HG02623 (cell line): ENCODE results near the gene DEDD2.

Experiments used
- ATAC-seq: cut with Tn5 transposase; IDR thresholded peaks from one replicate; pipeline ENCODE4 v1.9.1; 2021; ENCODE audit warnings: moderate library complexity; ENCODE audit not compliant: unreplicated experiment

DEDD2 gene

DNA sequence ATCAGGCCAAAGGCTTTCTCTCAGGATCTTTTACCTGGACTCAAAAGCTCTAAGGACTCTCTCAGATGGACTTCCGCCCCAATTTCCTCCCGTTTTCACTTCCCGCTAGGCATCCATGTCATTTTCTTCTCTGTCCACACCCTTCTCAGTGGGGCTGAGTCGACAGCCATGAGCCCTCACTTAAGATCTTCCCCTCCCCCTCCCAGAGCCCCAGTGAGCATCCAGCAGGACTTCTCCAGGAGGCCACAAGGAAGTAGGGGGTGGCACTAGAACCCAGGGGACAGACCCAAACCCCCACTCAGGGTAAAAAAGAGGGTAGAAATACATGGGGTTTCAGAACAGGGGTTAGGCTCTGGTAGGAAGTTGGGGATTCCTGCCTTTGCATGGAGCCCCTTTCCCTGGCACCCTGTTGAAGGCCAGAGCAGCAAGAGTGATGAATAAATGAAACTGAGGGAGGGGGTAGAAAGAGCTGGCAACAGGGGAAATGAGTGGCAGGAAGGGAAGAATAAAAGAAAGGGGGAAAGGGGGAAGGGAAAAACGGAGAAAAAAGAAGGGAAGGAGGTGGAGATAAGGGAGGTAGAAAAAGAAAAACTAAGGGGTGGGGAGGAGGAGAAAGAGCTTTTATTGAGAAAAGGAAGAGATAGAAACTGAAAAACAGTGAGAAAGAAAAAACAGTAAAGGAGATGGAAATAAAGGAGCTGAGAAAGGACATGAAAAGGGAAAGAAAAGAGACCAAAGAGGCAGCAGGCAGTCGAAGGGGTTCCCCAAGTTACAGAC, 42.3 kb downstream of the DEDD2 start:
- no peak for ATAC-seq

DNA sequence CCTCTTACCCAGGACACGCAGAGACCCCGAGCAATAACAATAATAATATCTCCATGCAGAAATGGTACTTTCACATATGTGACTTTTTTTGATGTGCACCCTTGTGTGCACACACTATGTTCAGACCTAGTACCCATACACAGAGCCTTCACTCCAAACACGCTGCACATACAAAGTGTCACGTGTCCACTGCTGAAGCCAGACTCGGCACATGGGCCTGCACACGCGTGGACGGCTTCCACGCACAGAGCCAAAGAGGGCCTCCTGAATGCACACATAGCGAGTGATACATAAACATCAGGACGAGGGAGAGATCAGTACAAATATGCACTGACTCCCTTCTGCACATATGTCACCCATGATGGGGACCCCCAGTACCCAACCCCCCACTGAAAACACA, 43.3 kb downstream of the DEDD2 start:
- no peak for ATAC-seq

DNA sequence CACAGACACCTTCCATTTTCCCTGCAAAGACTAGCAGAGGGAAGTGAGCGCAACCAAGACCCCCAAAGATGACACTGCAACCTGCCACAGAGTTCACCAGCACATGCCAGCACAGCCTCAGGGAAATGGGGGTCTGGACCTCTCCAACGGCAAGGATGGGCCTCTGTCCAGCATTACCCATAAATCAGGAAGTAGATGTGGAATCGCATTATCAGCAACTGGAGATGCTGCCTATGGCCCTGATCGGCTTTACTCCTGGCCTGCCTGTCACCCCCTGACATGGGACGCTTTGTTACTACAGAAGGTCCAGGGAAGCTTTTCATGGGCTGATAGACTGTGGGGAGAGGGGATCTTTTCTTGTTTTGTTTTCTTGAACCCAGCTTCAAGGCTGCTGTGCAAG, 43.8 kb downstream of the DEDD2 start:
- ATAC-seq, result no peak

GRCh38 chr19:42172261-42172660, 45.2 kb downstream of the DEDD2 start:
- no peak for ATAC-seq

- ATAC-seq, result no peak
Measured at GRCh38 chr19:42170715-42171114, 46.8 kb downstream of the DEDD2 start.

DNA sequence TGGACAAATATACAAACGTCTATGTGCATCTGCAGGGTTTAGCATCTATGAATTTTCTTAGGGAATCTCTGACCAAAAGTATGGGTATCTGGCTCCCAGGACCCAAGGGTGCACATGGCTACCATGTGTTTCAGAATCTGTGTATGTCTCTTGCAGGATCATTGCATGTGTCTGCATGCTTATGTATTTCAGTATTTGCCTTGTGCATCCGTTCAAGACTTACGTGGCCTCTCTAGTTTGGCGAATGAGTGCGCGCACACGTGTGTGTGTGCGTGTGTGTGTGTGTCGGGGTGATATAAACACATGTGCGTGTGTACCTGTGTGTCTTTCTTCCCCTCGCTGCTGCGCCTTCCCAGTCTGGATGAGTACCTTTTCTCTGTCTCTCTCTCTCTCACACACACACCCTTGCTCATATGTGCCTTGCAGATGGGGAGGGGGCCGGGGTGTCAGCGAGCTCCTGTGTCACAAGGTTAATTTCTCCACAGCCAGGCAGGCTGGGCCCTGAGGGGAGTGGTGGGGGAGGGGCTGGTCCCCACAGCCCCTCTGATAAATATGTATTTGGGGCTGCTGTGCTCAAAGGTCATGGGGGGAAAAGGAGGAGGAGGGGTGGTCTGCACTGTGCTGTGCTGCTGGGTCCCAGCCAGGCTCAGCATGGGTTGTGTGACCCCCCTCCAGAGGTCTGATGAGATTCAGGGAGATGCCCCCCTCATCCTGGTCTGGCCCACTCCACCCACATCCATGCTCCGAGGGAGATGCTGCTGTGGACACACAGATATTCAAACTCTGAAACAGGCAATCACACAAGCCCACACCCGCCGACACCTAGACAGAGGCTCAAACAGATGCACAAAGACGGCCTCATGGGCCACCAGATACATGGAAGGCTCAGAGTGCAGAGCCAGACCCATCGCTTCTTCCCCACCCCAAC, 47.7 kb downstream of the DEDD2 start:
- ATAC-seq, result no peak

- ATAC-seq, result no peak
Measured at GRCh38 chr19:42168206-42168605, 49.3 kb downstream of the DEDD2 start.

DNA sequence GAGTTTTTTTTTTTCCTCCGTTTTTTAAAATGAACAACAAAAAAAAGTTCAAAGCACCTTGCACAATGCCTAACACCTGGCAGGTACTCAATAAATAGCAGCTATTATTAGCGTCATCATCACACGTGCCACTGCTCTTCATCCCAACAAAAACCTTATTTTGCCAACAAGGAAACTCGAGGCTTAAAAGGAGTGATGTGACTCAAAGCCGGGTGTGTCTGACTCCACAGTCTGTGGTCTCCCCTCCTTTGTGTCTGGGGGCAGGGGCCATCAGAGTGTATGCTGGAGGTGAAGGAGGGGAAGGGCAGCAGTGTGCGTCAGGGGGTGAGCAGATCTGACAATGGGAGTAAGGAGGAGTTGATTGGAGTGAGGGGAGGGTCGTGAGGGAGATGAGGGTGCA, 51.2 kb downstream of the DEDD2 start:
- ATAC-seq, result no peak

DNA sequence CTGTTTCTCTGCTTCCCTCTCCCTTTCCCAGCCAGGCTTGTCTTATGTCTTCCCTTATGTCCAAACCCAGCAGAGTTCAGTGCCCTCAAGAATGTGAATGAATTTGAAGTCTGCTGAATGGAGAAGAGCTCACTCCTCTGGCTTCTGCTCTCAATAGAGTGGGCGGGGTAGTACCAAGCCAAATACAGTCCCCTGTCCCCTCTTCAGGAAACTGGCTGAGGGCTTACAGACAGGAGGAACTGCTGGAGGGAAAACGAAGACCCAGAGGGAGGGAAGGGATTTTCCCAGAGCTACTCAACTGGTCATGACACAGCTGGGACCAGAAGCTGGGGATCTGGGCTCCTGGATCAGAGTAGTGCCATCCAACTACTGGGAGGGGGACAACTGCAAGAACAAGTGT, 52.3 kb downstream of the DEDD2 start:
- no peak for ATAC-seq

DNA sequence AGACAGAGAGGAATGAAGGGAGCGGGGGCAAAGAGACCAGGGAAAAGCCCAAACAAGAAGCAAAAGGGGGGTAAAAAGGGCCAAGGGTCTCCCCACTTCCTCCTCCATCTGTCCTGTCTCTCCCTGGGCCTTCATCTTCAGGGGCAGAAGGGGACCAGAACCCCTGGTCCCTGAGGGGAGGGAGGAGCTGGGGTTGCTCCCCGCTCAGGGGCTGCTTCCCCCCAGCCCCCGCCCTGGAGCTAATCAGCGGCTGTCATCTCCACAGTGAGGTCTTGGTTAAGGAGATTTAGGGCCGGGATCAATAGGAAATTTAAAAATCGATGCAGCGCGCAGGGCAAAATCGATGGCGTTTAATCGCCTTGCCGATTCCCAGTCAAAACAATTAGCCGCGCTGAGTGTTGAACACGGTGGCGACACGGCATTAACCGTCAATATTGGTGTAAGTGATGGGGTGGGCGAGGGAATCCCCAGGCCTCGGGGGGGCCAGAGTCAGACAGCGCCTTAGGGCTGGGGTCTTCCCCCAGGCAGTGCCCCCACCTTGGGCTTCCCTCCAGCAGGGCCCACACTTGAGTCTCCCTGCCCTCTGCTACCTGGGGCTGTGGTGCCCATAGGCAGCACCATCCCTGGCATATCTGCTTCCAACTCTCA, 55.7 kb downstream of the DEDD2 start:
- no peak for ATAC-seq

GRCh38 chr19:42159942-42160341, 57.5 kb downstream of the DEDD2 start:
- no peak for ATAC-seq

- ATAC-seq, result no peak
Measured at GRCh38 chr19:42158926-42159325, 58.6 kb downstream of the DEDD2 start.

- no peak for ATAC-seq
Measured at GRCh38 chr19:42156571-42156970, 60.9 kb downstream of the DEDD2 start.

GRCh38 chr19:42155796-42156195, 61.7 kb downstream of the DEDD2 start:
- ATAC-seq, result no peak

DNA sequence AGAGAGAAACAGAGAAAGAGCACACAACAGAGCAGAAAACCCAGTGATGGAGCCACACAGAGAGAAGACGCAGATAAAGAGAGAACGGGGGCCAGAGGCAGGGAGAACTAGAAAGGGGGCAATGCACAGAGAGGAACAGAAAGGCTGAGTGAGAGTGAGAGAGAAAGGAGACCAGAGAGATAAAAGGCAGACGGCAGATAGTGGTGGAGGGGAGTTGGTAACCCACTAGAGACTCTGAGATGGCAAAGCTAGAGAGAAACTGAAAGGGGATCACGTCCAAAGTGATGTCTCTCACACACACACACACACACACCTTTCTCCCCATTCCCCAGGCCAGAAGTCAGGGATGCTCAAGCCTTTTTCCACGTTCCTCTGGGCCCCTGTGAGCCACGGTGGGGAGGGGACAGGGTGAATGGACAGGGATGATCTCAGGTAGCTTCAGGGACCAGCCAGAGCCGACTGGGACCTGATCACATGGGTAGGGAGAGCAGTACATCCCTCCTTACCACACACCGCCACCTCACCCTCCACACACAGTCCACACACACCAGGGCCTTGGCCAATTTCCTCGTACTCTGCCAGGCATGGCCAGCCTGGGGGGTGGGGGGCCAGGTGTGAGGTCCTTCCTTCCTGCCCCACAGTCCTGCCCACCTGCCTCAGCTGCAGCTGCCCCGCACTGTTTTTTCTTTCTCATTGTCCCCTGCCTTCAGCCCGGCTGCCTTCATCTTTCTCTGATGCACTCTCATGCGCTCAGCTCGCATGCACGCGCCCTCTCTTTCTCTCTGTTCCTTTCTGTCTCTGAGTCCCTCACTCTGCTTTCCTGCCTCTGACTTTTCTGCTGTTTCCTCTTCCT, 62.8 kb downstream of the DEDD2 start:
- ATAC-seq, result no peak

DNA sequence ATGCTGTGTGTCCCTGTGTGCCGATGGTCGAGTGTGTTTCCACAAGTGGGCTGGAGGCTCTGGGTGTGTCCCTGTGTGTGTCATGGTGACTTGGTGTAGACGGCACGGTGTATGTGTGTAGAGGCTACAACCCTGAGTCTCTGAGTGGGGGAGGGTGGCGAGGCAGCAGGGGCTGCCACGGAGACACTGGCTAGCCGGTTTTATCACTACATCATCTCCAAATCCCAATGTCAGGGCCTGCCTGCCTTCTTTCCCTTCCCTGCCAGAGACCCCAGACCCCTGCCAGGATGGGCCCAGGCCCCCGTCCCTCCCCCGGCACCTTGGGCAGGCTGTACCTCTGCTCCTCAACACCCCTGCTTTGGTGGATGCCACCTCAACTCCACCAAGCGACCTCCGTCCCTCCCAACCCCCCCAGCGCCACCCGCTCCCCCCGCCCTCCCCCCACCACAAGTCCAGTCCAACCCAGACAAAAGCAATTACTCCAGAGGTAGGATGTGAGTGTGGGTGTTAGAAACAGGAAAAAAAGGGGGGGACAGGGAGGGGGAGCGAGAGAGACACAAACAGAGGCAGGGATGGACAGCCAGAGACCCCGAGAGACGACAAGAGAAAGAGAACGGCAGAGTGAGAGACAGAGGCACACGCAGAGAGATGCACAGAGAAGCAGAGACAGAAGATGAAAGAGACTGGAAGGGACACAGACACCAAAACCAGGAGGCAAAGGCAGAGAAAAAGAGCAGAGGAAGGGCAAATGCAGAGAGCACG, 63.6 kb downstream of the DEDD2 start:
- no peak for ATAC-seq

GRCh38 chr19:42152910-42153671, 64.4 kb downstream of the DEDD2 start:
- ATAC-seq, result no peak

- ATAC-seq, result no peak
Measured at GRCh38 chr19:42151782-42152684, 65.4 kb downstream of the DEDD2 start.
